Measurements from ENCODE around the gene FHIT.

The FHIT gene

DNA sequence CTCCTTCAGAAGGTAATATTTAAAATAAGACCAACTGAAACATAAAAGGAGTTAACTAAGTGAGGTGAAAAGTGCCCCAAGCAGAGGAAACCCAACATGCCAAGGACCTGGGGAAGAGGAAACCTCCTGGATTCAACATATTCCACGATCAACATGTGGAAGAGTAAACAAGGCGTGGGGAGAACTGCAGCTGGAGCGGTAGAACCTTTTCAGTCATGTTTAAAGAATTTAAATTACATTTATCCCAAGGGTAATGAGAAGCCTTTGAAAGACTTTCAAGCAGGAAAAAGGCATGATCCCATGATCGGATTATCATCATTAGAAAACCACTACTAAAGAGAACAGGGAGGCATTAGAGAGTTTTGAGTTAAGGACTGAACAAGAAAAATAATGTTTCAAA lies 330.7 kb downstream of the FHIT start:
- no peaks in the 10 kb centered on the region for H3K9me3 ChIP-seq (ENCODE audit: control insufficient read depth, low read length)
- no peak overlapping the region for H3K27ac ChIP-seq

DNA sequence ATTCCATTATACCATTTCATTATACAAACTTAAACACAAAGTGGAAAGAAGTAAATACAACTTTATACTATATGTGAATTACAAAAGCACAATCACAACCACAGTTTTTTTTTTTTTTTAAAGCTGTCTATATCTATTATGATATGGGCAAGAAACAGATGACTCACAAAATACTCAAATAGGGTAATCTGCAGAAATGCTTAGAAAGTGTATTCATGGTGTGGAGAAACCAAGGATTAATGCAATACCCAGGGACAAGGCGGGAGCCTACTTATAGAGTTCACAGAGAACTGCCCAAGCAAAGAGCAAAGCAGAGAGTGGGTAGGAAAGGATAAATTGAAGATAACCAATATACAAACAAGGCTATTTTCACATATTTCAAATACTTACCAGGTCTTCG lies 332.0 kb downstream of the FHIT start:
- TF ChIP-seq, protein P1, sequence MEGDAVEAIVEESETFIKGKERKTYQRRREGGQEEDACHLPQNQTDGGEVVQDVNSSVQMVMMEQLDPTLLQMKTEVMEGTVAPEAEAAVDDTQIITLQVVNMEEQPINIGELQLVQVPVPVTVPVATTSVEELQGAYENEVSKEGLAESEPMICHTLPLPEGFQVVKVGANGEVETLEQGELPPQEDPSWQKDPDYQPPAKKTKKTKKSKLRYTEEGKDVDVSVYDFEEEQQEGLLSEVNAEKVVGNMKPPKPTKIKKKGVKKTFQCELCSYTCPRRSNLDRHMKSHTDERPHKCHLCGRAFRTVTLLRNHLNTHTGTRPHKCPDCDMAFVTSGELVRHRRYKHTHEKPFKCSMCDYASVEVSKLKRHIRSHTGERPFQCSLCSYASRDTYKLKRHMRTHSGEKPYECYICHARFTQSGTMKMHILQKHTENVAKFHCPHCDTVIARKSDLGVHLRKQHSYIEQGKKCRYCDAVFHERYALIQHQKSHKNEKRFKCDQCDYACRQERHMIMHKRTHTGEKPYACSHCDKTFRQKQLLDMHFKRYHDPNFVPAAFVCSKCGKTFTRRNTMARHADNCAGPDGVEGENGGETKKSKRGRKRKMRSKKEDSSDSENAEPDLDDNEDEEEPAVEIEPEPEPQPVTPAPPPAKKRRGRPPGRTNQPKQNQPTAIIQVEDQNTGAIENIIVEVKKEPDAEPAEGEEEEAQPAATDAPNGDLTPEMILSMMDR (IDR thresholded peaks at IDR 0.05): no peak
- Histone ChIP-seq H3K9me3 (ENCODE audit: control insufficient read depth, low read length) (no peaks in the 10 kb centered on the region), H3K9ac (no peak overlapping the region), H3K4me2 (ENCODE audit: low read length) (no peak overlapping the region), H3K4me1 (no peaks in the 10 kb centered on the region), H3K79me2 (no peaks in the 10 kb centered on the region), H3K27me3 (ENCODE audit: control insufficient read depth, insufficient read depth, low read length) (no peaks in the 10 kb centered on the region), H3K27ac (no peak overlapping the region), H3K36me3 (ENCODE audit: control insufficient read depth, insufficient read depth, low read length) (no peaks in the 10 kb centered on the region), H3K4me3 (ENCODE audit: low read depth, low read length) (no peak overlapping the region), H2AFZ (no peak overlapping the region)

More for the DNA sequence above, 330.7 kb downstream of the FHIT start:
- Histone ChIP-seq H3K4me2 (ENCODE audit: low read length) (no peak overlapping the region), H2AFZ (no peak overlapping the region), H3K79me2 (no peaks in the 10 kb centered on the region), H3K9ac (no peak overlapping the region), H3K27me3 (ENCODE audit: control insufficient read depth, insufficient read depth, low read length) (no peaks in the 10 kb centered on the region), H3K4me3 (ENCODE audit: low read depth, low read length) (no peak overlapping the region), H3K4me1 (no peaks in the 10 kb centered on the region), H3K36me3 (ENCODE audit: control insufficient read depth, insufficient read depth, low read length) (no peaks in the 10 kb centered on the region)
- TF ChIP-seq, protein P1 (IDR thresholded peaks at IDR 0.05): no peak

- no peaks in the 10 kb centered on the region for H3K36me3 ChIP-seq (ENCODE audit: control insufficient read depth, insufficient read depth, low read length)
- no peaks in the 10 kb centered on the region for H3K9me3 ChIP-seq (ENCODE audit: control insufficient read depth, low read length)
- H3K4me2 ChIP-seq (ENCODE audit: low read length): no peak overlapping the region
- no peak overlapping the region for H3K4me3 ChIP-seq (ENCODE audit: low read depth, low read length)
- TF ChIP-seq, protein P1 (IDR thresholded peaks at IDR 0.05): no peak
- H3K9ac ChIP-seq: no peak overlapping the region
- no peak overlapping the region for H3K27ac ChIP-seq
- no peak overlapping the region for H2AFZ ChIP-seq
- H3K27me3 ChIP-seq (ENCODE audit: control insufficient read depth, insufficient read depth, low read length): no peaks in the 10 kb centered on the region
- no peaks in the 10 kb centered on the region for H3K4me1 ChIP-seq
- no peaks in the 10 kb centered on the region for H3K79me2 ChIP-seq
Measured at GRCh38 chr3:60917141-60917540, 334.1 kb downstream of the FHIT start.

- no peak overlapping the region for H3K9ac ChIP-seq
- no peak overlapping the region for H3K4me3 ChIP-seq (ENCODE audit: low read depth, low read length)
- no peaks in the 10 kb centered on the region for H3K4me1 ChIP-seq
- TF ChIP-seq, protein P1 (IDR thresholded peaks at IDR 0.05): no peak
- no peak overlapping the region for H2AFZ ChIP-seq
- H3K9me3 ChIP-seq (ENCODE audit: control insufficient read depth, low read length): no peaks in the 10 kb centered on the region
- no peaks in the 10 kb centered on the region for H3K79me2 ChIP-seq
- no peak overlapping the region for H3K27ac ChIP-seq
- no peaks in the 10 kb centered on the region for H3K27me3 ChIP-seq (ENCODE audit: control insufficient read depth, insufficient read depth, low read length)
- no peaks in the 10 kb centered on the region for H3K36me3 ChIP-seq (ENCODE audit: control insufficient read depth, insufficient read depth, low read length)
- no peak overlapping the region for H3K4me2 ChIP-seq (ENCODE audit: low read length)
Measured at GRCh38 chr3:60916546-60916945, 334.7 kb downstream of the FHIT start.

DNA sequence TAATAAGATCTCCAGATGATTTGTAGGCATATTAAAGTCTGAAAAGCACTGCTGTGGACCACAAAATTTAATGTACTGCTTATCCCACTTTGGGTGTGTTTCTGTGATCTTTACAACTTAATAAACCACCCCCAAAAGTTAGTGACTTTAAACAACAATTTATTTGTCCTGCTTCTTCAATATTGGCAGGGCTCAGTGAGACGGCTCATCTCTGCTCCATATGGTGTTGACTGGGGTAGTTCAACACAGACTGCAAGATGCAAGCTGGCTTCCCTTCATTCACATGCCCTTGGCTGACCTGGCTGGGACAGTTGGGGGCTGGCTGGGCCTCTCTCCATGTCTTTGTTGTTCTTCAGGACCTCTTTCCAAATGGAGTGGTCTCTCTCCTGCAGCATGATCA lies 337.8 kb downstream of the FHIT start:
- no peak overlapping the region for H2AFZ ChIP-seq
- TF ChIP-seq, protein P1 (IDR thresholded peaks at IDR 0.05): no peak
- H3K4me1 ChIP-seq: no peaks in the 10 kb centered on the region
- no peaks in the 10 kb centered on the region for H3K36me3 ChIP-seq (ENCODE audit: control insufficient read depth, insufficient read depth, low read length)
- H3K79me2 ChIP-seq: no peaks in the 10 kb centered on the region
- H3K27ac ChIP-seq: no peak overlapping the region
- H3K27me3 ChIP-seq (ENCODE audit: control insufficient read depth, insufficient read depth, low read length): no peaks in the 10 kb centered on the region
- no peak overlapping the region for H3K4me3 ChIP-seq (ENCODE audit: low read depth, low read length)
- H3K9me3 ChIP-seq (ENCODE audit: control insufficient read depth, low read length): no peaks in the 10 kb centered on the region
- H3K4me2 ChIP-seq (ENCODE audit: low read length): no peak overlapping the region
- H3K9ac ChIP-seq: no peak overlapping the region
